Measurements from ENCODE around the gene PTGS1. TPM values are rescaled to one million over a fixed set of nuclear protein-coding genes. Genes with fewer than 3 reads are reported as not detected.

Gene PTGS1
- total and polyA plus RNA-seq, 2 of the 8 experiments (the other 6 are each of a cell fraction or from before 2014, with no cell fraction given), result 1.1 to 1.9 TPM

DNA sequence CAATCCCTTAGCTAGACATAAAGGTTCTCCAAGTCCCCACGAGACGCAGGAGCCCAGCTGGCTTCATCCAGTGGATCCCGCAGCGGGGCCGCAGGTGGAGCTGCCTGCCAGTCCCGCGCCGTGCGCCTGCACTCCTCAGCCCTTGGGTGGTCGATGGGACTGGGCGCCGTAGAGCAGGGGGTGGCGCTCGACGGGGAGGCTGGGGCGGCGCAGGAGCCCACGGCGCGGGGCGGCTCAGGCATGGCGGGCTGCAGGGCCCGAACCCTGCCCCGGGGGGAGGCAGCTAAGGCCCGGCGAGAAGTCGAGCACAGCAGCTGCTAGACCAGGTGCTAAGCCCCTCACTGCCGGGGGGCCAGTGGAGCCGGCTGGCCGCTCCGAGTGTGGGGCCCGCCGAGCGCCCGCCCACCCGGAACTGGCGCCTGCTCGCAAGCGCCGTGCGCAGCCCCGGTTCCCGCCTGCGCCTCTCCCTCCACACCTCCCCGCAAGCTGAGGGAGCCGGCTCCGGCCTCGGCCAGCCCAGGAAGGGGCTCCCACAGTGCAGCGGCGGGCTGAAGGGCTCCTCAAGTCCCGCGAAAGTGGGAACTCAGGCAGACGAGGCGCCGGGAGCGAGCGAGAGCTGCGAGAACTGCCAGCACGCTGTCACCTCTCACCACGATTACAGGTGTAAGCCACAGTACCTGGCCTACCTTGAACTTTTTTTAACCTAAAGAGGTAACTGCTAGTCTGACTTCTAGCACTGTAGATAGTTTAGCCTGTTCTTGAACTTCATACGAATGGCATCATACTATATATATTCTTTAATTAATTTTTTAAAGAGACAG, 35.5 kb downstream of the PTGS1 start:
- Histone ChIP-seq H4K20me1 (replicated peaks in 1 of 2; ENCODE audit: control insufficient read depth in 1 of 2, insufficient read depth in 2 of 2, low read length in 2 of 2) (no peaks in the 10 kb centered on the region), H4K91ac (replicated peaks; ENCODE audit: insufficient read length, low read length) (no peak overlapping the region), H3K9ac (replicated peaks in 1 of 4; ENCODE audit: extremely low read depth in 1 of 4, low read depth in 3 of 4, low read length in 3 of 4) (no peak overlapping the region), H3K79me1 (ENCODE audit: low read depth, low read length) (no peaks in the 10 kb centered on the region), H3K23me2 (ENCODE audit: low read depth, low read length) (no peaks in the 10 kb centered on the region), H4K5ac (ENCODE audit: insufficient read length, low read depth, low read length) (no peak overlapping the region), H3K56ac (replicated peaks; ENCODE audit: insufficient read length, low read depth, low read length) (no peak overlapping the region), H3K36me3 (ENCODE audit: control insufficient read depth in 2 of 4, insufficient read depth in 4 of 4, low read length in 3 of 4) (no peaks in the 10 kb centered on the region), H2AFZ (ENCODE audit: low read length) (no peak overlapping the region), H3K27ac (ENCODE audit: low read depth, low read length) (no peak overlapping the region), H3K9me3 (ENCODE audit: insufficient read depth in 2 of 2, low read depth in 1 of 2, low read length in 1 of 2) (peaks cover 22 to 40% of the 10 kb centered on the region in 2 experiments), H3K4me3 (ENCODE audit: extremely low read depth in 1 of 4, insufficient read depth in 2 of 4, low read depth in 3 of 4, low read length in 4 of 4) (peak overlapping the region in 1 of 4 experiments; percentile 13; a peak in 1 of 8 replicates), H4K8ac (ENCODE audit: extremely low read depth, insufficient read depth, low read length) (no peak overlapping the region), H3K4me2 (ENCODE audit: insufficient read depth in 1 of 2, low read depth in 2 of 2, low read length in 2 of 2) (no peak overlapping the region), H2BK12ac (ENCODE audit: low read depth, low read length) (no peak overlapping the region), H2BK5ac (ENCODE audit: low read depth, low read length) (no peak overlapping the region), H3K14ac (ENCODE audit: insufficient read length) (no peak overlapping the region), H3K27me3 (replicated peaks in 1 of 4; ENCODE audit: control insufficient read depth in 3 of 4, extremely low read depth in 1 of 4, insufficient read depth in 3 of 4, low read length in 3 of 4) (no peaks in the 10 kb centered on the region), H2BK15ac (ENCODE audit: low read length) (no peak overlapping the region), H3K4me1 (replicated peaks in 1 of 4; ENCODE audit: control insufficient read depth in 3 of 4, insufficient read depth in 4 of 4, low read length in 3 of 4) (no peaks in the 10 kb centered on the region), H2BK20ac (ENCODE audit: low read length) (no peak overlapping the region), H3K79me2 (ENCODE audit: control insufficient read depth in 1 of 2, insufficient read depth in 2 of 2, low read length in 2 of 2) (no peaks in the 10 kb centered on the region), H2BK120ac (replicated peaks; ENCODE audit: low read depth, low read length) (no peak overlapping the region), H3K18ac (ENCODE audit: extremely low read depth, low read length) (no peak overlapping the region), H2AK5ac (ENCODE audit: low read depth, low read length) (no peak overlapping the region), H3K23ac (ENCODE audit: insufficient read length) (no peak overlapping the region), H3K4ac (replicated peaks; ENCODE audit: insufficient read length, low read depth, low read length) (no peak overlapping the region)
- CTCF ChIA-PET (ENCODE audit: partially characterized antibody), result interaction anchor here (0.9 to 1.8 kb wide), 2 partner anchors 28 to 47 kb away, joined by 3 to 4 read pairs; no protein-coding TSS in a partner anchor
- 95% methylated on average over 24 of the region's 61 CpGs; no CpG with 5 or more reads in 1 of the 2 experiments for WGBS, 2 experiments (ENCODE audit: extremely low coverage in 1 of 2, insufficient coverage in 1 of 2, insufficient read length in 1 of 2, insufficient replicate concordance in 2 of 2, low coverage in 1 of 2, low lambda C conversion rate in 2 of 2, missing lambda C conversion rate in 1 of 2)
- no peak for DNase-seq (ENCODE audit: low read depth in 1 of 2, low spot score in 2 of 2)
- no peak for FAIRE-seq
- POLR2A ChIA-PET (ENCODE audit: partially characterized antibody), result no interaction called here
- no peak for TF ChIP-seq BRCA1 (IDR thresholded peaks at IDR 0.05; ENCODE audit: low read depth, low read length)
- TF ChIP-seq POLR2A (IDR thresholded peaks at IDR 0.05; ENCODE audit: control extremely low read depth in 1 of 2, low read depth in 2 of 2, low read length in 2 of 2), result no peak
- no peak for TF ChIP-seq RBBP5 (IDR thresholded peaks at IDR 0.05; ENCODE audit: borderline replicate concordance, low read depth, low read length)
- no peak for TF ChIP-seq SIN3A (conservative IDR thresholded peaks at IDR 0.05 in 1 of 2, IDR thresholded peaks at IDR 0.05 in 1 of 2; ENCODE audit: low read depth in 1 of 2, low read length in 2 of 2)
- TF ChIP-seq EZH2 (IDR thresholded peaks at IDR 0.05; ENCODE audit: low read depth, low read length, severe bottlenecking), result no peak
- no peak for TF ChIP-seq CHD2 (IDR thresholded peaks at IDR 0.05; ENCODE audit: low read length)
- no peak for TF ChIP-seq HDAC6 (IDR thresholded peaks at IDR 0.05; ENCODE audit: low read depth, low read length)
- TF ChIP-seq, protein P1, sequence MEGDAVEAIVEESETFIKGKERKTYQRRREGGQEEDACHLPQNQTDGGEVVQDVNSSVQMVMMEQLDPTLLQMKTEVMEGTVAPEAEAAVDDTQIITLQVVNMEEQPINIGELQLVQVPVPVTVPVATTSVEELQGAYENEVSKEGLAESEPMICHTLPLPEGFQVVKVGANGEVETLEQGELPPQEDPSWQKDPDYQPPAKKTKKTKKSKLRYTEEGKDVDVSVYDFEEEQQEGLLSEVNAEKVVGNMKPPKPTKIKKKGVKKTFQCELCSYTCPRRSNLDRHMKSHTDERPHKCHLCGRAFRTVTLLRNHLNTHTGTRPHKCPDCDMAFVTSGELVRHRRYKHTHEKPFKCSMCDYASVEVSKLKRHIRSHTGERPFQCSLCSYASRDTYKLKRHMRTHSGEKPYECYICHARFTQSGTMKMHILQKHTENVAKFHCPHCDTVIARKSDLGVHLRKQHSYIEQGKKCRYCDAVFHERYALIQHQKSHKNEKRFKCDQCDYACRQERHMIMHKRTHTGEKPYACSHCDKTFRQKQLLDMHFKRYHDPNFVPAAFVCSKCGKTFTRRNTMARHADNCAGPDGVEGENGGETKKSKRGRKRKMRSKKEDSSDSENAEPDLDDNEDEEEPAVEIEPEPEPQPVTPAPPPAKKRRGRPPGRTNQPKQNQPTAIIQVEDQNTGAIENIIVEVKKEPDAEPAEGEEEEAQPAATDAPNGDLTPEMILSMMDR (IDR thresholded peaks at IDR 0.05; ENCODE audit: control extremely low read depth in 1 of 3, insufficient read depth in 1 of 3, low read depth in 1 of 3, low read length in 3 of 3), result no peak
- TF ChIP-seq CTBP2 (IDR thresholded peaks at IDR 0.05; ENCODE audit: borderline replicate concordance, insufficient read depth, insufficient read length, low read length), result no peak
- TF ChIP-seq MAFK (IDR thresholded peaks at IDR 0.05; ENCODE audit: low read depth, low read length), result no peak

Data from H1 (cell line).